H1 (cell line): Measurements from ENCODE around the gene EPB41L2. TPM values are rescaled to one million over a fixed set of nuclear protein-coding genes. Genes with fewer than 3 reads are reported as not detected.

Source experiments
- CTCF ChIA-PET: fragments of 300-600 bp; sonication (Branson Sonifier 250); formaldehyde crosslinking; loops from one replicate; lab custom pipeline; 2021; ENCODE audit not compliant: partially characterized antibody; lab: Charles Lee
- POLR2A ChIA-PET: fragments of 300-600 bp; sonication (Branson Sonifier 250); formaldehyde crosslinking; loops from one replicate; lab custom pipeline; 2021; ENCODE audit warnings: inconsistent platforms; ENCODE audit not compliant: partially characterized antibody; lab: Charles Lee
- DNase-seq, 2 experiments: peaks; one replicate each; pipeline versions ENCODE4 v3.0.0 to v3.0.0-alpha.2; 2010 to 2022; ENCODE audit warnings: low spot score in 2 of 2, low read depth in 1 of 2, mixed read lengths in 1 of 2
- FAIRE-seq: peaks from 2 replicates; lab custom pipeline; 2011; peaks lifted over from hg19 to GRCh38; lab: Jason Lieb, UNC
- H2AFZ ChIP-seq: 2 replicates; pipeline ENCODE4 v1.8.1; 2012; ENCODE audit warnings: low read length, inconsistent platforms
- H2AK5ac ChIP-seq: 2 replicates; pipeline ENCODE4 v1.6.1; 2013; ENCODE audit warnings: low read depth, low read length
- H2BK120ac ChIP-seq: replicated peaks from 2 replicates; pipeline ENCODE3; 2013; ENCODE audit warnings: low read depth, low read length, inconsistent platforms
- H2BK12ac ChIP-seq: 2 replicates; pipeline ENCODE4 v1.6.1; 2013; ENCODE audit warnings: low read depth, low read length
- H2BK15ac ChIP-seq: 2 replicates; pipeline ENCODE4 v1.6.1; 2013; ENCODE audit warnings: low read length
- H2BK20ac ChIP-seq: 2 replicates; pipeline ENCODE4 v1.6.1; 2013; ENCODE audit warnings: low read length
- H2BK5ac ChIP-seq: 2 replicates; pipeline ENCODE4 v1.6.1; 2013; ENCODE audit warnings: low read depth, low read length
- H3K14ac ChIP-seq: 2 replicates; pipeline ENCODE4 v1.6.1; 2013; ENCODE audit warnings: inconsistent platforms; ENCODE audit not compliant: insufficient read length
- H3K18ac ChIP-seq: 2 replicates; pipeline ENCODE4 v1.6.1; 2013; ENCODE audit warnings: low read length; ENCODE audit errors: extremely low read depth
- H3K23ac ChIP-seq: 2 replicates; pipeline ENCODE4 v1.6.1; 2013; ENCODE audit warnings: inconsistent platforms; ENCODE audit not compliant: insufficient read length
- H3K23me2 ChIP-seq: 2 replicates; pipeline ENCODE4 v1.6.1; 2013; ENCODE audit warnings: low read depth, low read length
- H3K27ac ChIP-seq: 2 replicates; pipeline ENCODE4 v1.6.1; 2011; ENCODE audit warnings: low read depth, low read length, inconsistent platforms
- H3K27me3 ChIP-seq, 4 experiments: replicated peaks in 1 of 4; 1 replicate in 1 of 4; 2 replicates in 3 of 4; pipeline versions ENCODE4 v1.6.1 to v1.8.1; 2011 to 2013; ENCODE audit warnings: low read length in 3 of 4, mild to moderate bottlenecking in 3 of 4, inconsistent platforms in 2 of 4, mixed read lengths in 2 of 4, moderate library complexity in 1 of 4; ENCODE audit not compliant: control insufficient read depth in 3 of 4, insufficient read depth in 3 of 4; ENCODE audit errors: extremely low read depth in 1 of 4
- H3K36me3 ChIP-seq, 4 experiments: 2 replicates each; pipeline versions ENCODE4 v1.6.1 to v1.8.1; 2011 to 2013; ENCODE audit warnings: mild to moderate bottlenecking in 4 of 4, low read length in 3 of 4, moderate library complexity in 2 of 4, control low read depth in 1 of 4, inconsistent platforms in 1 of 4; ENCODE audit not compliant: insufficient read depth in 4 of 4, control insufficient read depth in 2 of 4
- H3K4ac ChIP-seq: replicated peaks from 2 replicates; pipeline ENCODE3; 2013; ENCODE audit warnings: low read length, low read depth, mixed read lengths, inconsistent platforms; ENCODE audit not compliant: insufficient read length
- H3K4me1 ChIP-seq, 4 experiments: replicated peaks in 1 of 4; 1 replicate in 1 of 4; 2 replicates in 3 of 4; pipeline versions ENCODE4 v1.6.1 to v1.8.1; 2011 to 2013; ENCODE audit warnings: low read length in 3 of 4, inconsistent platforms in 2 of 4, mixed read lengths in 1 of 4; ENCODE audit not compliant: insufficient read depth in 4 of 4, control insufficient read depth in 3 of 4
- H3K4me2 ChIP-seq, 2 experiments: 2 replicates each; pipeline versions ENCODE4 v1.6.1 to v1.8.1; 2011 to 2013; ENCODE audit warnings: low read depth in 2 of 2, low read length in 2 of 2, control low read depth in 1 of 2, inconsistent platforms in 1 of 2, mild to moderate bottlenecking in 1 of 2; ENCODE audit not compliant: insufficient read depth in 1 of 2
- H3K4me3 ChIP-seq, 4 experiments: fragments of 200-600, 300-600 bp in 1 of 4; sonication (generic), shearing (Covaris generic), sonication (Bioruptor Twin) in 1 of 4; 2 replicates each; pipeline versions ENCODE4 v1.5.1 to v1.8.1; 2011 to 2016; ENCODE audit warnings: low read length in 4 of 4, low read depth in 3 of 4, control low read depth in 2 of 4, inconsistent platforms in 2 of 4, mild to moderate bottlenecking in 2 of 4, mixed read lengths in 1 of 4, moderate library complexity in 1 of 4; ENCODE audit not compliant: insufficient read depth in 2 of 4; ENCODE audit errors: extremely low read depth in 1 of 4
- H3K56ac ChIP-seq: replicated peaks from 2 replicates; pipeline ENCODE3; 2013; ENCODE audit warnings: low read depth, mild to moderate bottlenecking, mixed read lengths, low read length, inconsistent platforms; ENCODE audit not compliant: insufficient read length
- H3K79me1 ChIP-seq: 2 replicates; pipeline ENCODE4 v1.6.1; 2013; ENCODE audit warnings: low read depth, low read length, control low read depth
- H3K79me2 ChIP-seq, 2 experiments: 2 replicates each; pipeline versions ENCODE4 v1.6.1 to v1.8.1; 2012 to 2013; ENCODE audit warnings: low read length in 2 of 2, mild to moderate bottlenecking in 2 of 2, inconsistent platforms in 1 of 2; ENCODE audit not compliant: insufficient read depth in 2 of 2, control insufficient read depth in 1 of 2
- H3K9ac ChIP-seq, 4 experiments: replicated peaks in 1 of 4; 1 replicate in 1 of 4; 2 replicates in 3 of 4; pipeline versions ENCODE4 v1.6.1 to v1.8.1; 2011 to 2013; ENCODE audit warnings: low read depth in 3 of 4, low read length in 3 of 4, control low read depth in 2 of 4, mild to moderate bottlenecking in 2 of 4, moderate library complexity in 2 of 4, inconsistent platforms in 1 of 4; ENCODE audit errors: extremely low read depth in 1 of 4
- H3K9me3 ChIP-seq, 2 experiments: 2 replicates each; pipeline versions ENCODE4 v1.6.1 to v1.8.1; 2012 to 2013; ENCODE audit warnings: mild to moderate bottlenecking in 2 of 2, moderate library complexity in 2 of 2, control low read depth in 1 of 2, inconsistent platforms in 1 of 2, low read depth in 1 of 2, low read length in 1 of 2, mixed read lengths in 1 of 2; ENCODE audit not compliant: insufficient read depth in 2 of 2
- H4K20me1 ChIP-seq, 2 experiments: replicated peaks in 1 of 2; 2 replicates each; pipeline versions ENCODE3 to v1.8.1; 2011 to 2013; ENCODE audit warnings: inconsistent platforms in 2 of 2, low read length in 2 of 2, mild to moderate bottlenecking in 1 of 2; ENCODE audit not compliant: insufficient read depth in 2 of 2, control insufficient read depth in 1 of 2
- H4K5ac ChIP-seq: 2 replicates; pipeline ENCODE4 v1.6.1; 2013; ENCODE audit warnings: low read length, low read depth, mixed read lengths, inconsistent platforms; ENCODE audit not compliant: insufficient read length
- H4K8ac ChIP-seq: 2 replicates; pipeline ENCODE4 v1.8.0; 2013; ENCODE audit warnings: mild to moderate bottlenecking, moderate library complexity, low read length, inconsistent platforms; ENCODE audit not compliant: insufficient read depth; ENCODE audit errors: extremely low read depth
- H4K91ac ChIP-seq: replicated peaks from 2 replicates; pipeline ENCODE3; 2013; ENCODE audit warnings: low read length, mixed read lengths, inconsistent platforms; ENCODE audit not compliant: insufficient read length
- EZH2 ChIP-seq: fragments of 200-600 bp; sonication (generic); IDR thresholded peaks from 2 replicates; pipeline ENCODE4 v1.7.1; 2012; ENCODE audit warnings: low read depth, mild to moderate bottlenecking, moderate library complexity, low read length, inconsistent platforms; ENCODE audit not compliant: severe bottlenecking
- FOSL1 ChIP-seq: IDR thresholded peaks from 2 replicates; pipeline ENCODE4 v1.6.1; 2011; ENCODE audit warnings: mild to moderate bottlenecking, low read depth, low read length, moderate library complexity; ENCODE audit not compliant: insufficient read depth
- JUN ChIP-seq: IDR thresholded peaks from 2 replicates; pipeline ENCODE4 v1.6.1; 2011; ENCODE audit warnings: low read depth, mild to moderate bottlenecking, improper control_type of control experiment, low read length
- MAFK ChIP-seq: IDR thresholded peaks from 2 replicates; pipeline ENCODE4 v1.6.1; 2012; ENCODE audit warnings: low read depth, mild to moderate bottlenecking, improper control_type of control experiment, low read length
- RBBP5 ChIP-seq: IDR thresholded peaks from 2 replicates; pipeline ENCODE4 v1.7.1; 2012; ENCODE audit warnings: low read depth, mild to moderate bottlenecking, inconsistent platforms, low read length, moderate library complexity, borderline replicate concordance
- RNF2 ChIP-seq: fragments of 200-900, 300-1000 bp; sonication (generic); IDR thresholded peaks from 2 replicates; pipeline ENCODE4 v1.7.1; 2016; ENCODE audit warnings: borderline replicate concordance, low read depth, mild to moderate bottlenecking, antibody characterized with exemption, low read length; ENCODE audit not compliant: poor library complexity, severe bottlenecking; ENCODE audit errors: missing control alignments
- SIRT6 ChIP-seq: IDR thresholded peaks from one replicate; pipeline ENCODE4 v1.7.1; 2012; ENCODE audit warnings: low read length, inconsistent platforms
- WGBS, 2 experiments: shearing (Covaris generic) in 1 of 2; methylation state at CpG; one replicate each; pipeline versions ENCODE4 v1.1.6 to v1.1.7; 2013 to 2015; ENCODE audit warnings: low lambda C conversion rate in 2 of 2, mixed read lengths in 2 of 2, inconsistent platforms in 1 of 2, low coverage in 1 of 2, missing lambda C conversion rate in 1 of 2; ENCODE audit not compliant: insufficient replicate concordance in 2 of 2, insufficient coverage in 1 of 2, insufficient read length in 1 of 2; ENCODE audit errors: extremely low coverage in 1 of 2, missing lambda C conversion rate in 1 of 2; 5-methylcytosine and 5-hydroxymethylcytosine counted together
- polyA plus RNA-seq, 7 experiments: library from polyadenylated mRNA; depleted of rRNA in 3 of 7; stranded (reverse) in 5 of 7; unstranded in 2 of 7; fragments of >200 nt in 5 of 7; fragments of 200-250 nt in 2 of 7; gene quantifications; 1 replicate in 5 of 7; 2 replicates in 1 of 7; 4 replicates in 1 of 7; pipeline versions ENCODE4 v1.2.1 to v1.2.3, GENCODE V29; 2011 to 2013; ENCODE audit warnings: missing spikeins in 2 of 7, mixed read lengths in 2 of 7
- total RNA-seq: library from RNA; stranded (reverse); fragmentation: NEBNext Ultra II Directional; extraction: Animal tissue kit (Norgen Biotek cat#: 25700); gene quantifications from 2 replicates; pipeline ENCODE4 v1.2.1, GENCODE V29; 2021

Gene EPB41L2
- total and polyA plus RNA-seq, 2 of the 8 experiments (the other 6 are each of a cell fraction or from before 2014, with no cell fraction given), result 22.5 to 123 TPM

DNA sequence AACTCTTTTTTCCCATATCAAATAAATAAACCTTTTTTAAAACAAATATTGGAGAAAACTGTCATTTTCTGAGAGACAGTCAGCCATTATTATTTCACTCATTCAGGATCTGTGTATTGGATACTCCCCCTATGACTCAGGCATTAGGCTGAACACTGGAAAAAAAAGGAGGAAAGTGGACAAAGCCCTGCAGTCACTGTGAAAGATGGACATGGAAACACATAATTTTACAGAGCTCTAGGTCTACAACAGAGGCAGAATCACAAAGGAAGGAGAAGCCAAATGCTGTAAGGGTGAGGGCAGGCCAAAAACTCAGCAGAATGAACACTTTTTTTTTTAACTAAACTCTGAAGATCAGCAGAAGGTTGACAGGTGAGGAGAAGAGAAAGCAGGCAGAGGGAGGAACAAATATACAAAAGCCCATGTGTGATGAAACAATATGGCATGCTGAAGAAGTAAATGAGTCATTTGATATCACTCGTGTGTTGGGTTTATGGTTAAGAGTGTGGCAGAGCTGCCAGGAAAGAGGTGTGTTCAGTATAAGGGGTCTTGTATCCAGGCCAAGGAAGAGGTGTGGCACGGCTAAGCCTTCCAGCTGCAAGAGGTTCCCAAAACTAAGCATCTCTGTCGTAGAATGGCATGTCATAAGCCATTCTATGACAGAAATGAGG is 39.1 kb downstream of the EPB41L2 start:
- peaks cover 10% of the 10 kb centered on the region for H3K79me1 ChIP-seq
- DNase-seq, result no peak
- no peaks in the 10 kb centered on the region for H3K27me3 ChIP-seq
- no peak overlapping the region for H2BK12ac ChIP-seq
- H3K9me3 ChIP-seq, result peaks cover 3 to 6% of the 10 kb centered on the region in 2 experiments; a peak in 2 of 4 replicates
- H3K79me2 ChIP-seq, result peaks cover 5 to 58% of the 10 kb centered on the region in 2 experiments; a peak in 3 of 4 replicates
- no peak overlapping the region for H3K4ac ChIP-seq
- ChIA-PET CTCF (interaction anchor here (0.8 to 1.3 kb wide), 4 partner anchors 10 to 120 kb away, joined by 3 to 4 read pairs (median 3); no protein-coding TSS in a partner anchor), POLR2A (interaction anchor here (1.0 kb wide), 1 partner anchor 11 kb away, joined by 3 read pairs; no protein-coding TSS in a partner anchor)
- H3K27ac ChIP-seq, result no peak overlapping the region
- H2BK120ac ChIP-seq, result no peak overlapping the region
- H3K9ac ChIP-seq, result no peak overlapping the region
- no peak overlapping the region for H3K23ac ChIP-seq
- H2BK5ac ChIP-seq, result no peak overlapping the region; the same call in 1 of the 2 replicates
- H4K91ac ChIP-seq, result no peak overlapping the region
- no peak for FAIRE-seq
- no peak overlapping the region for H3K4me3 ChIP-seq
- H3K14ac ChIP-seq, result no peak overlapping the region
- H2AFZ ChIP-seq, result no peak overlapping the region
- H4K8ac ChIP-seq, result no peak overlapping the region
- H2AK5ac ChIP-seq, result no peak overlapping the region
- 82% methylated on average over 3 of the region's 3 CpGs; no CpG with 5 or more reads in 1 of the 2 experiments for WGBS, 2 experiments
- H2BK20ac ChIP-seq, result no peak overlapping the region
- H3K18ac ChIP-seq, result no peak overlapping the region
- no peak overlapping the region for H4K5ac ChIP-seq
- H3K4me1 ChIP-seq, result no peaks in the 10 kb centered on the region
- H4K20me1 ChIP-seq, result no peaks in the 10 kb centered on the region
- H3K4me2 ChIP-seq, result no peak overlapping the region
- H2BK15ac ChIP-seq, result no peak overlapping the region
- TF ChIP-seq MAFK, result no peak
- no peak for TF ChIP-seq FOSL1
- no peak for TF ChIP-seq RNF2
- no peak for TF ChIP-seq SIRT6
- TF ChIP-seq RBBP5, result no peak
- TF ChIP-seq JUN, result no peak
- TF ChIP-seq EZH2, result no peak
- H3K36me3 ChIP-seq, result no peaks in the 10 kb centered on the region; a peak in 1 of 8 replicates
- no peaks in the 10 kb centered on the region for H3K23me2 ChIP-seq
- H3K56ac ChIP-seq, result no peak overlapping the region
